Activated CD4-positive, CD25-positive, alpha-beta regulatory T cell treated with anti-CD3 and anti-CD28 coated beads, Interleukin-2, amount 50 U/mL, for 24 hours (primary cell): ENCODE measurements around the gene MAML1.

Source experiments
- ATAC-seq, 2 donors: fragments of 150-1000 bp; cut with Tn5 transposase; one replicate each; pipeline ENCODE4 v1.10.0; 2021; ENCODE audit warnings: mild to moderate bottlenecking in 1 of 2, moderate library complexity in 1 of 2

The MAML1 gene

DNA sequence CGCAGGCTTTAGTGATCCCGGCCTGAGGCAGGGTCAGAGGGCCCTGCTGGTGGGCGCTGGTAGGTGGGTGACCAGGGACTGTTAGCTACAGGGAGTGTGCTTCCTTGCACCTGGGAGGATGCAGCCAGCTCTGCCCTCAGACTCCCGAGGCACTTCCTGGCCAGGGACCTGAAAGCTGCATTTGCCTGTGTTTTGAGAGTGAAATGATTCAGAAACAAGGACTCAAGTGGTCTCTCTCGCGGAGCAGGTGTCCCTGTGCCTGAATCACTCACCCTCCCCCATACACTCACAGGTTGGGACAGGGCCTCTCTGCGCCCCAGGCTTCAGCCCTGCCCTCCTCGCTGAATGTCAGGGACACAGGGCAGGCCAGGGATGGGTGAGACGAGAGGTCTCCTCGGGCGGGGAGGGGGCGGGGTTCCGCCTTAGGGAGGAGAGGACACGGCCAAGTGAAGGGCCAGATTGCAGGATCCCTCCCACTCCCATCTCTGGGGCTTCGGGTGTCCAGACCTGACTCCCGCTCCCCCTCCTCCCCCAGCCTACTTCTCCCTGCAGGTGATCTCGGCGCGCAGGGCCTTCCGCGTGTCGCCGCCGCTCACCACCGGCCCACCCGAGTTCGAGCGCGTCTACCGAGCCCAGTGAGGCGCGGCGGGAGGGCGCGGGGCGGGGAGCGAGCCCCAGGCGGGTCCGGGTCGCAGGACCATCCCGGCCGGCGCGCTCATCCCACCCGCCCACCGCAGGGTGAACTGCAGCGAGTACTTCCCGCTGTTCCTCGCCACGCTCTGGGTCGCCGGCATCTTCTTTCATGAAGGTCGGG, 62.6 kb downstream of the MAML1 start:
- ATAC-seq: peak in 1 of 2 donors; percentile 2

DNA sequence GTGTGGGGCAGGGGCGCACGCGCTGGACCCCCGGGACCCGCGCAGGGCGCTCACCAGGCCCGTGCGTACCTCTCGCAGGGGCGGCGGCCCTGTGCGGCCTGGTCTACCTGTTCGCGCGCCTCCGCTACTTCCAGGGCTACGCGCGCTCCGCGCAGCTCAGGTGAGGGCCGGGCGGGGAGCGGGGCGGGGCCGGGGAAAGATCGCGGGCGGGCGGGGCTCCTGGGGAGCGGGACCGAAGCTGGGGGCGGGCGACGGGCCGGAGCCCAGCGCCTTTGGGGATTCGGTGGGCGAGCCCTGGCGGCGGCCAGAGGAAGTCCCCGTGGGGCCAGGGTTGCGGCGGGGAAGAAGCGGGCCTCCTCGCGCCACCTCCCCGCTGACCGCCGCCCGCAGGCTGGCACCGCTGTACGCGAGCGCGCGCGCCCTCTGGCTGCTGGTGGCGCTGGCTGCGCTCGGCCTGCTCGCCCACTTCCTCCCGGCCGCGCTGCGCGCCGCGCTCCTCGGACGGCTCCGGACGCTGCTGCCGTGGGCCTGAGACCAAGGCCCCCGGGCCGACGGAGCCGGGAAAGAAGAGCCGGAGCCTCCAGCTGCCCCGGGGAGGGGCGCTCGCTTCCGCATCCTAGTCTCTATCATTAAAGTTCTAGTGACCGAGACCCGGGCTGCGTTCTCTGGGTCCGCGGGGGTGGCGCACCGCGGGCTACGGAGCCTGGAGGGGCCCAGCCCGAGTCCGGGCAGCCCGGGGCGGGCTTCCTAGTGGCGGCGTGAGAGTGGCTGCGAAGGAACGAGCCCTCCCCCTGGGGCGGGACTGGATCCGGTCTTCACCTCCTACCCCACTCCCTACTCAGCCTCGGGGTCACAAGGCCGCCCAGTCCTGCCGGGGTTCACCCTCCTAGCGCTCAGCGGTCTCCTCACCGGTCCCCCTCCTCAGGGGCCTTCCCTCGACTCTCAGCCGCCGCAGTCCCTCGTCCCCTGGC, 63.5 kb downstream of the MAML1 start:
- ATAC-seq: peak; percentile 75 to 77

GRCh38 chr5:179796877-179797608, 64.4 kb downstream of the MAML1 start:
- ATAC-seq: no peak

DNA sequence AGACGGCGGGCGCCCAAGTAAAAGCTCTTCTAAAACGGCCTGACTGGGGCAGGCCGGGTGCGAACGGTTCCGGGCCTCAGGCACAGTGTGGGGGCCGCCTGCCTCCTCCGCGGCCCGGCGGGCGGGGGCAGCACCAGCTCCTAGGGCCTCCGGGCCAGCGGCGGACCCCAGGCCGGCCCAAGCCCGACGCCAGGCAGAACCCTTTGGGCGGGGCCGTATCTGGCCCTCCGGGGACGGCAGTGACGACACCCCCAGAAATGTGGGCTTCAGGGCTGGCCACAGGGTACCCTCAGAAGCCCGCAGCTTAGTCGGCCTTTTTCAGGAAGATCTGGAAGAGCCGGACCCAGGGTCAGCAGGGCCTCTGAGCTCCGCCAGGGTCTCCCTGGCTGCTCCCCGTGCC, 65.1 kb downstream of the MAML1 start:
- no peak for ATAC-seq

- no peak for ATAC-seq
These were observed 65.6 kb downstream of the MAML1 start for GRCh38 chr5:179798144-179798770.

DNA sequence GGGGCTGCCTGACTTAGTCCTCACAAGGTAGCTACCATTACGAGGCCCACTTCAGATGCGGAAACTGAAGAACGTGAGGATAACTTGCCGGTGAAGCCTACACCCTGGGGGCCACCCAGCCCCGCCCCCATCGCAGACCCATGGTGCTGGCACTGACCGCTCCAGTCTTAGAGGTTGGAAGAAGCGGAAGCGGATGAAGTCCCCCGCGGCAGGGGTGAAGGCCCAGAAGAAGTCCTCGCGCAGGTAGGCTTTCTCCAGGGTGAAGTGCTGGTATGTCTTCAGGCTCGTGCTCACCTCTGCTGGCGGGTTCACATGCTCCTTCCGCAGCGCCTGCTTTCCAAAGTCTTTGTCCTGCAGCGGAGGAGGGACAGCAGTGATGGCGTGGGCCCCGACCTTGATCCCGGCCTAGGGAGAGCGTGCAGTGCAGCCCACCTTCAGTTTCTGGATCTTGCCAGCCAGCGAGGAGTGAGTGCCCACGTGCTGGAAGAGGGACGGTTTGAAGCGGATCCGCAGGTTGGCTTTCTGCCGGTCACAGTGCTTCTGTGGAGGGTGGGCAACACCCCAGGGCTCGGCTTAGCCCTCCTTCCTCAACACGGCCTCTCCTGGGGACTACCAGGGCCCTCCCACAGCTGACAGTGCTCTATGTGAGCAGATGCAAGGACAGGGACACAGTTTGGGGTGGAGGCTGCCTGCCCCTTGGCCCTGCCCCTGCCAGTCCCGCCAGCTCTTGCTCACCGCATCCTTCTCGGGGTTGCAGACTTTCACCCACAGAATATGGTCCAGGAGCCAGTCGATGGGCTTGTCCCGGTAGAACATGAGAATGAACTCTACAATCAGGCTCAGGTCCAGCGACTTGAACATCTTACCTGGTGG, 66.4 kb downstream of the MAML1 start:
- no peak for ATAC-seq

- ATAC-seq: no peak
These were observed 67.0 kb downstream of the MAML1 start for GRCh38 chr5:179799644-179799973.

- ATAC-seq: no peak
These were observed 67.6 kb downstream of the MAML1 start for GRCh38 chr5:179800071-179800695.

DNA sequence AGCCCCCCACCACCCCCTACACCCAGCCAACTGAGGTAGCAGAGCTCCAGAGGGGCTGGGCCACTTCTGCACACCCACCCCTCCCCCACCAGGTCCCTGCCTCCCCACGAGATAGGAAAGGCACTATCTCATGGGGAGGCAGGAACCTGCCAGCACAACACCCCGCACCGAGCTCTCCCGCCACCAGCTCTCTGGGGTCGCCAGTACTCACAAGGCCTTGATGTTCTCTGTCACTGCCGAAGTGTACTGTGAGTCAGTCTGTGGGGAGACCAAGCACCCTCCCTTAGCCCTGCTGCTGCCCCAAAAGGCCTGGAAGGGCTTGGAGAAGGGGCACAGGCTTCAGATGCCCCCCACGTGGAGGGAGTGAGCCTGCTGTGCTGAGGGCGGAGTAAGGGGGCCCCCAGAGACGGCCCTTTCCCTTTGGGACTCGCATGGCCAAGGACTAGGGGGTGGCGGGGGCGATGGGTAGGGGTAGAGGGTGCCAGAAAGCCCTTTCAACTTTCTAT, 68.1 kb downstream of the MAML1 start:
- no peak for ATAC-seq

GRCh38 chr5:179801304-179802206, 68.9 kb downstream of the MAML1 start:
- ATAC-seq: peak; percentile 56 to 57

DNA sequence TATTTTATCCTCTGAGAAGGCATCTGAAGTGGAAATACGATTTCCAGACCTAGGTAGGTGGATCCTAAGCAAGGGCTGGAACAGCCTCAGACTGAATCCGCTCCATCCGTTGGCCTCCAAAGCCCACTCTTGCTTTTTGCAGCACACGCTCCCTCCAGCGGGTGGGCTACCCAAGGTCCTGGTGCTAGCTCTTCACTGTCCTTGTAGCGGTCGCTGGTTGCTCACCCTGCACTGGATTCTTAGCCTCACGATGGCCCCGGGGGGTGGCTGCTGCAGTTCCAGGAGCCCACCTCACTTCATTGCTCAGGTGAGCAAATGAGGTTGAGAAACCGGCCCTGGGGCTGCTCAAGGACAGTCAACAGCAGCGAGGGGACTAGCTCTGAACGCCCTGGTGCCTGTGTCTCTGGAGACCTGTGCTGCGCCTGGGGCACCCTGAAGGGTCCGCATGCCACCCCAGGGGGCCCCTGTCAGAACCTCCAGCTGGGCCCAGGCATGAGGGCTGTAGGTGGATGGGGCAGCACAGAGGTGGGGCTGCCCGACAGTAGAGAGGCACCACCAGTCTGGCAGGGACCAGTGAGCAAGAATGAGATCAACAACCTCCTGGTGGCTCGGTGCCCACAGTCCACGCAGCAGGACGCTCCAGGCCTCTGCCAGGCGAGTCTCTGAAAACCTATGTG, 69.7 kb downstream of the MAML1 start:
- ATAC-seq: no peak

DNA sequence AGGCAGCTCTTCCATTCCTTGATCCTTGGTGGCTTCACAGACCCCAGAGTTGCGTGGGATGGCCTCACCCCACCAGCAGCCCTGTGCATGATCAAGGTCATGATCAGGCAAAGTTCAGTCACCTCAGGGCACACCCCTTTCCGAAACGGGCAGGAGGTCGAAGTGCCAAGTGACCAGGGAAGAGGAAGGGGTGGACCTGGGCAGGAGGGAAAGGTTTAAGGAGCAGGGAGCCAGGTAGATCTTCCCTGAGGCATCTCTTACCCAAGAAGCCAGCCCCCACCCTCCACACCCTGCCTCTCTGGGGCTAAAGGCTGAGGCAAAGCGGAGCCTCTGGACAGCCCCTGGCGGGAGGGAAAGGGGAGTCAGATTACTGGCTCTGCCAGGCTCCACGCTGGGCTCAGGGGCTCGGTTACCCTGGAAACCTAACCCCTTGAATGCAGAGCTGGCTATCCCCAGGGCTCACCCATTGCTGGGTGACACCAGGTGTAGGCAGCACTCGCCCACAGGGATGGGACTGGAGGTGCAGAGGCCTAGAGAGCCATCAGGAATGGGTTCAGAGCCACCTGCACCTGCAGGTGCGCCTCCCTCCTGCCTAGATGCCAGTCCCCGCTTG, 70.4 kb downstream of the MAML1 start:
- ATAC-seq: no peak

DNA sequence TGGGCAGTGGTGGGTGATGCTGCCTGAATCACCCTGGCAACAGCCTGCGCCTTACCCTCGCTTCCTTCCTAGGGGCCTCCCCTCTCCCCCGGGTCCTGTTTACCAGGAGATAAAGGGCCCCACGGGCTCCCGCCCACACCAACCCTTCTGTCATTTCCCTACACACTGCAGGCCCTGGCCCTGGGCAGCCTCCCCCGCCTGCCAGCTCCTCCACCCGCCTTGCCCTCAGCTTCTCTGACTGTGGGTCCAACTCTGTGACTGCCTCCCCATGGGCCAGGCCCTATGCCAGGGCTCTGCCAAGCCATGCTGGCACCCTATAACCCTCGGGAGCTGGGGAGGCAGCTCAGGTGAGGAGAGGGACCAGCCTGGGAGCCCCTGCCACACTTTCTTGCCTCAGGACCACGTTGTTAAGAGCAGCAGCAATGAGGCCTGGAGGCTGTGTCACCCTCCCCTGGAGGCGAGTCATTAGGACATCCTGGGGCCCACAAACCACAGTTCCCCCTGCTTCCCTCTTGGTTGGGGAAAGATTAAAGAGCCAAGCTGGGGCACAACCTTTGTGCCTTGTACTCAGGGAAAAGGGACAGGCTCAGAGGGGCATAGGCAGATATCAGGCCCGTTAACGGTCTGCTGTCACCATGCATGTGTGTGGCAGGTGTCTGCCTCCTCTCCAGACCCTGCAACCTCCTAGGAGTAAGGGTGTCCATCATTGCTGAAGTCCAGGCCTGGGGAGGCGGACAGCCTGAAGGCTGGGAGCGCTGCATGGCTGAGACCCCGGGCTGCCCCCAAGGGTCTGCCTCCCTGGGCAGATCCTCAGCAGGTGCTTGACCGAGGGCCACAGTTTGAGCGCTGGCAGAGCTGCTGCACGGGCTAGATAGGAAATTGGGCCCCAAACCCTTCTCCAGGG, 71.3 kb downstream of the MAML1 start:
- ATAC-seq: peak; percentile 15 to 34

- ATAC-seq: no peak
These were observed 71.9 kb downstream of the MAML1 start for GRCh38 chr5:179804555-179804947.

- ATAC-seq: no peak
These were observed 72.5 kb downstream of the MAML1 start for GRCh38 chr5:179805070-179805528.

GRCh38 chr5:179805529-179806249, 73.1 kb downstream of the MAML1 start:
- peak in 1 of 2 donors; percentile 3 for ATAC-seq
